ENCODE results near the gene PABPC1L2B.
"Not testable (repeated sequence)": the region's sequence is repeated elsewhere in the genome, so short reads cannot be mapped to it uniquely, and the experiment has no call there.

DNA sequence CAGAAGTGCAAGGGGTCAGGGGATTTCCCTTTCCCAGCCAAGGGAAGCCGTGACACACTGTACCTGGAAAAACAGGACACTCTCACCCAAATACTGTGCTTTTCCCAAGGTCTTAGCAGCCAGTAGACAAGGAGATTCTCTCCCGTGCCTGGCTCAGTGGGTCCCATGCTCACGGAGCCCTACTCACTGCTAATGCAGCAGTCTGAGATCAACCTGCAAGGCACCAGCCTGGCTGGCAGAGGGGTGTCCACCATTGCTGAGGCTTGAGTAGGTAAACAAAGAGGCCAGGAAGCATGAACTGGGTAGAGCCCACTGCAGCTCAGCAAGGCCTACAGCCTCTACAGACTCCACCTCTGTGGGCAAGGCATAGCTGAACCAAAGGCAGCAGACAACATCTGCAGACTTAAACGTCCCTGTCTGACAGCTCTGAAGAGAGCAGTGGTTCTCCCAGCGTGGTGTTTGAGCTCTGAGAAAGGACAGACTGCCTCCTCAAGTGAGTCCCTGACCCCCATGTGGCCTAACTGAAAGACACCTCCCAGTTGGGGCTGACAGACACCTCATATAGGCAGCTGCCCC, 21.8 kb upstream of the PABPC1L2B start:
- TF ChIP-seq, protein P1, sequence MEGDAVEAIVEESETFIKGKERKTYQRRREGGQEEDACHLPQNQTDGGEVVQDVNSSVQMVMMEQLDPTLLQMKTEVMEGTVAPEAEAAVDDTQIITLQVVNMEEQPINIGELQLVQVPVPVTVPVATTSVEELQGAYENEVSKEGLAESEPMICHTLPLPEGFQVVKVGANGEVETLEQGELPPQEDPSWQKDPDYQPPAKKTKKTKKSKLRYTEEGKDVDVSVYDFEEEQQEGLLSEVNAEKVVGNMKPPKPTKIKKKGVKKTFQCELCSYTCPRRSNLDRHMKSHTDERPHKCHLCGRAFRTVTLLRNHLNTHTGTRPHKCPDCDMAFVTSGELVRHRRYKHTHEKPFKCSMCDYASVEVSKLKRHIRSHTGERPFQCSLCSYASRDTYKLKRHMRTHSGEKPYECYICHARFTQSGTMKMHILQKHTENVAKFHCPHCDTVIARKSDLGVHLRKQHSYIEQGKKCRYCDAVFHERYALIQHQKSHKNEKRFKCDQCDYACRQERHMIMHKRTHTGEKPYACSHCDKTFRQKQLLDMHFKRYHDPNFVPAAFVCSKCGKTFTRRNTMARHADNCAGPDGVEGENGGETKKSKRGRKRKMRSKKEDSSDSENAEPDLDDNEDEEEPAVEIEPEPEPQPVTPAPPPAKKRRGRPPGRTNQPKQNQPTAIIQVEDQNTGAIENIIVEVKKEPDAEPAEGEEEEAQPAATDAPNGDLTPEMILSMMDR (IDR thresholded peaks at IDR 0.05): not testable (repeated sequence)
- not testable (repeated sequence) for TF ChIP-seq POLR2A (IDR thresholded peaks at IDR 0.05)

Measured in adrenal gland (tissue), 5 donors.